Fibroblast of pulmonary artery (primary cell): ENCODE measurements around the gene PBX3.

Experiments used
- DNase-seq: peaks from one replicate; pipeline ENCODE4 v3.0.0-alpha.2; 2010; ENCODE audit warnings: low read depth
- H3K4me3 ChIP-seq: replicated peaks from 2 replicates; pipeline ENCODE4 v1.5.1; 2011; ENCODE audit warnings: low read depth, mild to moderate bottlenecking, control low read depth, low read length, moderate library complexity
- TF ChIP-seq, protein P1 (sequence below): IDR thresholded peaks from 2 replicates; pipeline ENCODE4 v1.5.1; 2011; ENCODE audit warnings: mild to moderate bottlenecking, control low read depth, low read length, inconsistent platforms; ENCODE audit errors: missing control alignments

Gene PBX3

DNA sequence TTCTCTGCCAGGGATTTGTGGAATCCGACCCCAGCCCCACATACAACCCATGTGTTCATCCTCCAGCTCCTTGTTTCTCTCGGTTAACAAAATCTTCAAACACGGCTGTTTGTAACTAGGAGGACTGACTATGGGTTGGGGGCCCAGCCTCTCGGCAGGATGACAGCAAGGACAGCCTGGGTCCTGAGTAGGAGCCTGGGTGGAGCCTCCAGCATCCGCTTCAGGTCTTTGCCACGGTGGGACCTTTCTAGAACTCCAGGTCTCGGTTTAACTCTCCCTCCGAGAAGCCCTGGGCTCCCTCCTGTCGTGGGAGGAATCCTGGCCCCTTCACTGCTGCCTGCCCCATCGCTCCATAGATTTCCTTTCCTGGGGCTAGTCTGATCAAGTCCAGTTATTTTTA, 248.5 kb downstream of the PBX3 start:
- no peak overlapping the region for H3K4me3 ChIP-seq
- no peak for DNase-seq
- TF ChIP-seq, protein P1, sequence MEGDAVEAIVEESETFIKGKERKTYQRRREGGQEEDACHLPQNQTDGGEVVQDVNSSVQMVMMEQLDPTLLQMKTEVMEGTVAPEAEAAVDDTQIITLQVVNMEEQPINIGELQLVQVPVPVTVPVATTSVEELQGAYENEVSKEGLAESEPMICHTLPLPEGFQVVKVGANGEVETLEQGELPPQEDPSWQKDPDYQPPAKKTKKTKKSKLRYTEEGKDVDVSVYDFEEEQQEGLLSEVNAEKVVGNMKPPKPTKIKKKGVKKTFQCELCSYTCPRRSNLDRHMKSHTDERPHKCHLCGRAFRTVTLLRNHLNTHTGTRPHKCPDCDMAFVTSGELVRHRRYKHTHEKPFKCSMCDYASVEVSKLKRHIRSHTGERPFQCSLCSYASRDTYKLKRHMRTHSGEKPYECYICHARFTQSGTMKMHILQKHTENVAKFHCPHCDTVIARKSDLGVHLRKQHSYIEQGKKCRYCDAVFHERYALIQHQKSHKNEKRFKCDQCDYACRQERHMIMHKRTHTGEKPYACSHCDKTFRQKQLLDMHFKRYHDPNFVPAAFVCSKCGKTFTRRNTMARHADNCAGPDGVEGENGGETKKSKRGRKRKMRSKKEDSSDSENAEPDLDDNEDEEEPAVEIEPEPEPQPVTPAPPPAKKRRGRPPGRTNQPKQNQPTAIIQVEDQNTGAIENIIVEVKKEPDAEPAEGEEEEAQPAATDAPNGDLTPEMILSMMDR: no peak

DNA sequence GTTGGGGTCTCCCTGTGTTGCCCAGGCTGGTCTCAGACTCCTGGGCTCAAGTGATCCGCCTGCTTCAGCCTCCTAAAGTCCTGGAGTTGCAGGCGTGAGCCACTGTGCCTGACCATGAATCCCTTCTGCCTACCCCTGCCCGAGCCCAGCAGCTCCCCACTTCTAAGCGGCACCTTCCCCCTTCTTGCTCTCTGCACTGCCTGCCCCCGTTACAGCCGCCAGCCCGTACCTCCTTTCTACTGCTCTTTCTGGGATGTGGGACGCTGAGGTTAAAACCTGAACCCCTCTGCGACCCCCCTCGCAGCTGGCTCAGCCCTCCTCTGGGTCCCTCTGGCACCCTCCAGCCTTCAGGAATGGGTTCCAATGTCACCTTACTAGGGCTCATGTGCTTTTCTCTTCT, 249.6 kb downstream of the PBX3 start:
- H3K4me3 ChIP-seq: no peak overlapping the region
- no peak for DNase-seq
- TF ChIP-seq, protein P1: no peak

DNA sequence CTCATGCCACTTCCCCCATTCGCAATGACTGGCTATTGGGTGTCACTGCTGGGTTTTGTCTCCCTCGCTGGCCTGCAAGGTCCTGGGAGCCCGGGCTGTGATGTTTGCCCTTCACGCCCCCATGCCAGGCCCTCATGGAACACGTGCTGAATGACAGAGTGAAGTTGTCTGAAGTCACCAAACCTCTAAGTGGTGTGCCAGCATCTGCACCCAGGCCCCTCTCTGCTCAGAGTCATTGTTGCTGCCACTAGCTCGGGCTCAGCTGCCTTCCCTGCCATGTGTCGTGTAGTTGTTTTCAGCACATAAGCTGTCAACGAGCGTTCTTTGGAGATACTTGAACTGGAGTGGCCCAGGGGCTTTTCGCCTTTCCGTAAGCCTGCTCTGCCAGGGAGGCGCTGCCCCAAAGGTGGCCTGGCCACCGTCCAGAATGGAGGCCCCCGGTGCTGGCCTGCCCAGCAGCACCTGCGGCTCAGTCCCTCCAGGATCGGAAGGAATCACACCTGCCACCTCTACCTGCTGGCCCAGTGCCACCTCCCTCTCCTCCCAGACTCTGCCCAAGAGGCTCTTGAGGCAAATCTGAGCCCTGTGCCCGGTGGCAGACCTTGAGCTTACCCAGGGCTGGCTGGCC, 250.1 kb downstream of the PBX3 start:
- no peak overlapping the region for H3K4me3 ChIP-seq
- TF ChIP-seq, protein P1: no peak
- no peak for DNase-seq

DNA sequence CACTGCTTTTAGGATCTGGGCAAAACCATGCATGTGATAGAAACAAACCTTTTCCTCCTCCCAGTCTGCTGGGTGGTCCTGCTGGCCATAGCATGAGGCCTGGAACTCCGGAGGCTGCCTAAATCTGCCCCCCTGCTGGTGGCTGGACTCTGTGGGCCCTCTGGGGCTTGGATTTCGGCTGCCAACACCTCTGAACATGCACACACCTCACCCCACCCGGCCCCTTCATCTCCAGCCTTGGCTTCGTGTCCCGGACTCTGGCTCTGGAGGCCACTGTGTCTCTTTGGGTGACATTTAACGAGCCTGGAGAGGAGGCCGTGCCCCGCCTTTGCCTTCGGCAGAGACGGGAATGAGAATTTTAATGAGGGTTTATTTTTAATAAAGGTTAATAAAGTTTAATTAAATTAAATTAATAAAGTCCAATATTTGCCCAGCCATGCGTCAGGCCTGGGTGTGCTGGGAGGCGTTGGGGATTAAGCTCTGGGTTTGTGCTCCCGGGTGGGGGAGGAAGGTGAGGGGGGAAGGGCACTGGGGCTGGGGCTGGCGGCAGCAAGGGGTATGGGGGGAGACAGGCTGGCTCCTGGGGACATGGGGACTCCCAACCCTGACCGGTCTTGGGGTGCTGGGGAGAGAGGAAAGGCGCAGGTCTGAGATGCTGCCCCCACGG, 251.8 kb downstream of the PBX3 start:
- TF ChIP-seq, protein P1: no peak
- no peak overlapping the region for H3K4me3 ChIP-seq
- no peak for DNase-seq

DNA sequence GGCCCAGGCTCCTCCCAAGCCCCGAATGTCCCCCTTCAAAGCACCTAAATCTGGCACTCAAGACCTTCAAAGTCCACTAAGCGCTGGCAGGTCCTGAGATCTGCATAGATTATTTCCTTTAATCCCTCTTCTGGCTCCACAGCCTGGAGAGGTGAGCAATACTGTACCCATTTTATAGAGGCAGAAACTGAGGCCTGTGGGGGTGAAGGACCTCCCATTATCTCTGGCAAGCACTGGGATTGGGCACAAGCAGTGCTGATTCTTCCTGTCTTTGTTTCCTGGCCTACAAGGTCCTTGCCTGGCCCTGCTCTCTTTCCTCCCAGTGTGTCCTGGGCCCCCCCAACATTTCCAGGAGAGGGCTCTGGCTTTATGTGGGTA, 252.3 kb downstream of the PBX3 start:
- TF ChIP-seq, protein P1: no peak
- DNase-seq: no peak
- H3K4me3 ChIP-seq: no peak overlapping the region

DNA sequence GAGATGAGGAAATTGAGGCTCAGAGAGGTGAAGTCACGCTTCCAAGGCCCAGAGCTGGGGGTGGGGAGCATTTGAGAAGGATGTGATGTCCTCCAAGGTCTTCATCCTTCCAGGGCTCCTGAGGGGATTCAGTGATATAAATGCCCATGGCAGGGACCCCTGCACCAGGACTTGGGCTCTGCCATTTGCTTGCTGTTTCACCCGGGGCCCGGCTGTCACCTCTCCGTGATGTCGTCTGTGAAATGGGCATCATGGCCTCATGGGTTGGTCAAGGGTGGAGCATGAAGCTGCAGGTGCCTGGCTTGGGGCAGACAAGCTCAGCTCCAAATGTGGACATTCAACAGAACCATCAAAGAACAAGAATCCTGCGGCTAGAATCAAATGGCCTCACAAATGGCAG, 253.1 kb downstream of the PBX3 start:
- no peak for DNase-seq
- no peak overlapping the region for H3K4me3 ChIP-seq
- TF ChIP-seq, protein P1: no peak
